ENCODE measurements around the gene NANOS3. TPM values are rescaled to one million over a fixed set of nuclear protein-coding genes. Genes with fewer than 3 reads are reported as not detected.

NANOS3 gene
- total and polyA plus RNA-seq, 2 experiments from 2014 or later, result not detected

DNA sequence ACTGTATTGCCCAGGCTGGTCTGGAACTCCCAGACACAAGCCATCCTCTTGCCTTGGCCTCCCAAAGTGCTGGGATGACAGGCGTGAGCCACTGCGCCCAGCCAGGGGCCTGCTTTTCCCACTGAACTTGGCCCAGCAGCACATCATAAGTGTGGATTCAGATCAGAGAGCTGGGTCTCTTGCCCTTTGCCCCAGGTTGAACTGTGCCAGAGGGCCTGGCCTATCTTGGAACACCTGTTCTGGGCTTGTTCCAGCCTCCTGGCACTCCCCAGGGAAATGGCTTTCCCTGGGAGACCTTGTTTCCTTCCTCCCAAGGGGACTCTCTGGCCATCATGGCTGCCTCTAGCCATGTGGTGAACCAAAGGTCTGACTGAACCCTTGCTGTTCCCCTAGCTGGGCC lies 32.5 kb downstream of the NANOS3 start:
- Histone ChIP-seq H3K79me2 (replicated peaks; ENCODE audit: insufficient read depth) (peaks cover 4% of the 10 kb centered on the region; the same call in 1 of the 2 replicates), H3K36me3 (ENCODE audit: insufficient read depth) (peaks cover under 1% of the 10 kb centered on the region; the same call in 1 of the 2 replicates), H3K4me1 (ENCODE audit: insufficient read depth) (0 out of 2 replicates have a peak, but pooled peaks cover 5% of the 10 kb centered on the region), H3K27me3 (ENCODE audit: insufficient read depth) (peaks cover 10% of the 10 kb centered on the region; the same call in 1 of the 2 replicates), H3K4me2 (no peak overlapping the region), H4K20me1 (replicated peaks; ENCODE audit: insufficient read depth) (no peaks in the 10 kb centered on the region), H3K9me2 (ENCODE audit: insufficient read depth) (no peaks in the 10 kb centered on the region), H3F3A (replicated peaks; ENCODE audit: low read depth) (no peaks in the 10 kb centered on the region), H3K4me3 (no peak overlapping the region), H3K27ac (ENCODE audit: low read depth) (no peak overlapping the region), H2AFZ (no peak overlapping the region)
- Mint-ChIP-seq H3K27ac (no peak overlapping the region), H3K9me3 (peaks cover 4% of the 10 kb centered on the region; the same call in 2 of the 3 replicates), H3K27me3 (ENCODE audit: insufficient read depth, low read depth, poor library complexity) (peaks cover 25% of the 10 kb centered on the region), H3K4me1 (peaks cover 5% of the 10 kb centered on the region; the same call in 2 of the 3 replicates), H3K4me3 (no peak overlapping the region), H3K36me3 (ENCODE audit: low read depth) (peaks cover 23% of the 10 kb centered on the region)
- TF ChIP-seq EZH2 (IDR thresholded peaks at IDR 0.05; ENCODE audit: low read depth, unreplicated experiment) (no peak), EZH2phosphoT487 (IDR thresholded peaks at IDR 0.05; ENCODE audit: unreplicated experiment) (no peak), NANOG (IDR thresholded peaks at IDR 0.05; ENCODE audit: borderline replicate concordance) (no peak), ZNF331 (CRISPR knock-in tag; IDR thresholded peaks at IDR 0.05; ENCODE audit: low read depth) (no peak), JUNB (IDR thresholded peaks at IDR 0.05; ENCODE audit: unreplicated experiment) (no peak), POLR2AphosphoS5 (IDR thresholded peaks at IDR 0.05; ENCODE audit: low read depth) (no peak), CREB1 (CRISPR knock-in tag; IDR thresholded peaks at IDR 0.05; ENCODE audit: low read depth) (no peak), STAT1 (IDR thresholded peaks at IDR 0.05; ENCODE audit: unreplicated experiment) (no peak)
- TF ChIP-seq, protein P1, sequence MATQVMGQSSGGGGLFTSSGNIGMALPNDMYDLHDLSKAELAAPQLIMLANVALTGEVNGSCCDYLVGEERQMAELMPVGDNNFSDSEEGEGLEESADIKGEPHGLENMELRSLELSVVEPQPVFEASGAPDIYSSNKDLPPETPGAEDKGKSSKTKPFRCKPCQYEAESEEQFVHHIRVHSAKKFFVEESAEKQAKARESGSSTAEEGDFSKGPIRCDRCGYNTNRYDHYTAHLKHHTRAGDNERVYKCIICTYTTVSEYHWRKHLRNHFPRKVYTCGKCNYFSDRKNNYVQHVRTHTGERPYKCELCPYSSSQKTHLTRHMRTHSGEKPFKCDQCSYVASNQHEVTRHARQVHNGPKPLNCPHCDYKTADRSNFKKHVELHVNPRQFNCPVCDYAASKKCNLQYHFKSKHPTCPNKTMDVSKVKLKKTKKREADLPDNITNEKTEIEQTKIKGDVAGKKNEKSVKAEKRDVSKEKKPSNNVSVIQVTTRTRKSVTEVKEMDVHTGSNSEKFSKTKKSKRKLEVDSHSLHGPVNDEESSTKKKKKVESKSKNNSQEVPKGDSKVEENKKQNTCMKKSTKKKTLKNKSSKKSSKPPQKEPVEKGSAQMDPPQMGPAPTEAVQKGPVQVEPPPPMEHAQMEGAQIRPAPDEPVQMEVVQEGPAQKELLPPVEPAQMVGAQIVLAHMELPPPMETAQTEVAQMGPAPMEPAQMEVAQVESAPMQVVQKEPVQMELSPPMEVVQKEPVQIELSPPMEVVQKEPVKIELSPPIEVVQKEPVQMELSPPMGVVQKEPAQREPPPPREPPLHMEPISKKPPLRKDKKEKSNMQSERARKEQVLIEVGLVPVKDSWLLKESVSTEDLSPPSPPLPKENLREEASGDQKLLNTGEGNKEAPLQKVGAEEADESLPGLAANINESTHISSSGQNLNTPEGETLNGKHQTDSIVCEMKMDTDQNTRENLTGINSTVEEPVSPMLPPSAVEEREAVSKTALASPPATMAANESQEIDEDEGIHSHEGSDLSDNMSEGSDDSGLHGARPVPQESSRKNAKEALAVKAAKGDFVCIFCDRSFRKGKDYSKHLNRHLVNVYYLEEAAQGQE (IDR thresholded peaks at IDR 0.05; ENCODE audit: unreplicated experiment), result no peak
- TF ChIP-seq, protein P2, sequence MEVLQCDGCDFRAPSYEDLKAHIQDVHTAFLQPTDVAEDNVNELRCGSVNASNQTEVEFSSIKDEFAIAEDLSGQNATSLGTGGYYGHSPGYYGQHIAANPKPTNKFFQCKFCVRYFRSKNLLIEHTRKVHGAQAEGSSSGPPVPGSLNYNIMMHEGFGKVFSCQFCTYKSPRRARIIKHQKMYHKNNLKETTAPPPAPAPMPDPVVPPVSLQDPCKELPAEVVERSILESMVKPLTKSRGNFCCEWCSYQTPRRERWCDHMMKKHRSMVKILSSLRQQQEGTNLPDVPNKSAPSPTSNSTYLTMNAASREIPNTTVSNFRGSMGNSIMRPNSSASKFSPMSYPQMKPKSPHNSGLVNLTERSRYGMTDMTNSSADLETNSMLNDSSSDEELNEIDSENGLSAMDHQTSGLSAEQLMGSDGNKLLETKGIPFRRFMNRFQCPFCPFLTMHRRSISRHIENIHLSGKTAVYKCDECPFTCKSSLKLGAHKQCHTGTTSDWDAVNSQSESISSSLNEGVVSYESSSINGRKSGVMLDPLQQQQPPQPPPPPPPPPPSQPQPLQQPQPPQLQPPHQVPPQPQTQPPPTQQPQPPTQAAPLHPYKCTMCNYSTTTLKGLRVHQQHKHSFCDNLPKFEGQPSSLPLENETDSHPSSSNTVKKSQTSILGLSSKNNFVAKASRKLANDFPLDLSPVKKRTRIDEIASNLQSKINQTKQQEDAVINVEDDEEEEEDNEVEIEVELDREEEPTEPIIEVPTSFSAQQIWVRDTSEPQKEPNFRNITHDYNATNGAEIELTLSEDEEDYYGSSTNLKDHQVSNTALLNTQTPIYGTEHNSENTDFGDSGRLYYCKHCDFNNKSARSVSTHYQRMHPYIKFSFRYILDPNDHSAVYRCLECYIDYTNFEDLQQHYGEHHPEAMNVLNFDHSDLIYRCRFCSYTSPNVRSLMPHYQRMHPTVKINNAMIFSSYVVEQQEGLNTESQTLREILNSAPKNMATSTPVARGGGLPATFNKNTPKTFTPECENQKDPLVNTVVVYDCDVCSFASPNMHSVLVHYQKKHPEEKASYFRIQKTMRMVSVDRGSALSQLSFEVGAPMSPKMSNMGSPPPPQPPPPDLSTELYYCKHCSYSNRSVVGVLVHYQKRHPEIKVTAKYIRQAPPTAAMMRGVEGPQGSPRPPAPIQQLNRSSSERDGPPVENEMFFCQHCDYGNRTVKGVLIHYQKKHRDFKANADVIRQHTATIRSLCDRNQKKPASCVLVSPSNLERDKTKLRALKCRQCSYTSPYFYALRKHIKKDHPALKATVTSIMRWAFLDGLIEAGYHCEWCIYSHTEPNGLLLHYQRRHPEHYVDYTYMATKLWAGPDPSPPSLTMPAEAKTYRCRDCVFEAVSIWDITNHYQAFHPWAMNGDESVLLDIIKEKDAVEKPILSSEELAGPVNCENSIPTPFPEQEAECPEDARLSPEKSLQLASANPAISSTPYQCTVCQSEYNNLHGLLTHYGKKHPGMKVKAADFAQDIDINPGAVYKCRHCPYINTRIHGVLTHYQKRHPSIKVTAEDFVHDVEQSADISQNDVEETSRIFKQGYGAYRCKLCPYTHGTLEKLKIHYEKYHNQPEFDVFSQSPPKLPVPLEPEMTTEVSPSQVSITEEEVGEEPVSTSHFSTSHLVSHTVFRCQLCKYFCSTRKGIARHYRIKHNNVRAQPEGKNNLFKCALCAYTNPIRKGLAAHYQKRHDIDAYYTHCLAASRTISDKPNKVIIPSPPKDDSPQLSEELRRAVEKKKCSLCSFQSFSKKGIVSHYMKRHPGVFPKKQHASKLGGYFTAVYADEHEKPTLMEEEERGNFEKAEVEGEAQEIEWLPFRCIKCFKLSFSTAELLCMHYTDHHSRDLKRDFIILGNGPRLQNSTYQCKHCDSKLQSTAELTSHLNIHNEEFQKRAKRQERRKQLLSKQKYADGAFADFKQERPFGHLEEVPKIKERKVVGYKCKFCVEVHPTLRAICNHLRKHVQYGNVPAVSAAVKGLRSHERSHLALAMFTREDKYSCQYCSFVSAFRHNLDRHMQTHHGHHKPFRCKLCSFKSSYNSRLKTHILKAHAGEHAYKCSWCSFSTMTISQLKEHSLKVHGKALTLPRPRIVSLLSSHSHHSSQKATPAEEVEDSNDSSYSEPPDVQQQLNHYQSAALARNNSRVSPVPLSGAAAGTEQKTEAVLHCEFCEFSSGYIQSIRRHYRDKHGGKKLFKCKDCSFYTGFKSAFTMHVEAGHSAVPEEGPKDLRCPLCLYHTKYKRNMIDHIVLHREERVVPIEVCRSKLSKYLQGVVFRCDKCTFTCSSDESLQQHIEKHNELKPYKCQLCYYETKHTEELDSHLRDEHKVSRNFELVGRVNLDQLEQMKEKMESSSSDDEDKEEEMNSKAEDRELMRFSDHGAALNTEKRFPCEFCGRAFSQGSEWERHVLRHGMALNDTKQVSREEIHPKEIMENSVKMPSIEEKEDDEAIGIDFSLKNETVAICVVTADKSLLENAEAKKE (CRISPR knock-in tag; IDR thresholded peaks at IDR 0.05), result no peak
- TF ChIP-seq, protein P3, sequence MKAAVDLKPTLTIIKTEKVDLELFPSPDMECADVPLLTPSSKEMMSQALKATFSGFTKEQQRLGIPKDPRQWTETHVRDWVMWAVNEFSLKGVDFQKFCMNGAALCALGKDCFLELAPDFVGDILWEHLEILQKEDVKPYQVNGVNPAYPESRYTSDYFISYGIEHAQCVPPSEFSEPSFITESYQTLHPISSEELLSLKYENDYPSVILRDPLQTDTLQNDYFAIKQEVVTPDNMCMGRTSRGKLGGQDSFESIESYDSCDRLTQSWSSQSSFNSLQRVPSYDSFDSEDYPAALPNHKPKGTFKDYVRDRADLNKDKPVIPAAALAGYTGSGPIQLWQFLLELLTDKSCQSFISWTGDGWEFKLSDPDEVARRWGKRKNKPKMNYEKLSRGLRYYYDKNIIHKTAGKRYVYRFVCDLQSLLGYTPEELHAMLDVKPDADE (IDR thresholded peaks at IDR 0.05), result no peak
- TF ChIP-seq, protein P4, sequence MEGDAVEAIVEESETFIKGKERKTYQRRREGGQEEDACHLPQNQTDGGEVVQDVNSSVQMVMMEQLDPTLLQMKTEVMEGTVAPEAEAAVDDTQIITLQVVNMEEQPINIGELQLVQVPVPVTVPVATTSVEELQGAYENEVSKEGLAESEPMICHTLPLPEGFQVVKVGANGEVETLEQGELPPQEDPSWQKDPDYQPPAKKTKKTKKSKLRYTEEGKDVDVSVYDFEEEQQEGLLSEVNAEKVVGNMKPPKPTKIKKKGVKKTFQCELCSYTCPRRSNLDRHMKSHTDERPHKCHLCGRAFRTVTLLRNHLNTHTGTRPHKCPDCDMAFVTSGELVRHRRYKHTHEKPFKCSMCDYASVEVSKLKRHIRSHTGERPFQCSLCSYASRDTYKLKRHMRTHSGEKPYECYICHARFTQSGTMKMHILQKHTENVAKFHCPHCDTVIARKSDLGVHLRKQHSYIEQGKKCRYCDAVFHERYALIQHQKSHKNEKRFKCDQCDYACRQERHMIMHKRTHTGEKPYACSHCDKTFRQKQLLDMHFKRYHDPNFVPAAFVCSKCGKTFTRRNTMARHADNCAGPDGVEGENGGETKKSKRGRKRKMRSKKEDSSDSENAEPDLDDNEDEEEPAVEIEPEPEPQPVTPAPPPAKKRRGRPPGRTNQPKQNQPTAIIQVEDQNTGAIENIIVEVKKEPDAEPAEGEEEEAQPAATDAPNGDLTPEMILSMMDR (conservative IDR thresholded peaks at IDR 0.05; ENCODE audit: low read depth in 2 of 2), result no peak
- no peak for ATAC-seq
- DNase-seq (ENCODE audit: low spot score), result no peak

All from GM23338 (cell line).